ENCODE data around the gene GJB5. TPM values are rescaled to one million over a fixed set of nuclear protein-coding genes. Genes with fewer than 3 reads are reported as not detected.

The GJB5 gene
- total RNA-seq, 1 experiment from 2014 or later = not detected

DNA sequence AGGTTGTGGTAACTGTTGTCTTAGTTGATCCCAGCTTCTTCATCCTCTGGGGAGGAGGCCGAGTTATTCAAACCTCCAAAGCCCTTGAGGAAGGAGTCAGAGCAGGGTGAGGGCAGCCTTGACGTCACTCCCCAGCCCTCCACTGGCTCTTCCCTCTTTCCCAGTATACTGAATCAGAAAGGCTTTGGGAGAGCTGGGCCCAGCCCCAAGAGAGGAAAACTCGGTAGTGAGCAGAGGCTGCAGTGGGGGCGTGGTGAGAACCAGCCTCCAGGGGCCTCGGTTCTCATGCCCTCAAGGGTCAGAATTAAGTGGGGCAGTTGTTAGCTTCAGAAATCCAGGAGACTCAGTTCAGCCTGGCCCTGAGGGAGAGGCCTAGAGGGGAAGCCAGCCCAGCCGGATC, 36.1 kb downstream of the GJB5 start:
- no peaks in the 10 kb centered on the region for H3K27me3 ChIP-seq (ENCODE audit: control insufficient read depth, insufficient read depth, low read length)
- no peaks in the 10 kb centered on the region for H3K9me3 ChIP-seq (ENCODE audit: control insufficient read depth, insufficient read depth, low read depth, low read length)
- POLR2A ChIA-PET = no interaction called here
- CTCF ChIA-PET = no interaction called here
- no peak overlapping the region for H3K4me3 ChIP-seq (ENCODE audit: low read depth in 2 of 2, low read length in 2 of 2)
- H3K4me1 ChIP-seq (ENCODE audit: control insufficient read depth, insufficient read depth, low read length) = no peaks in the 10 kb centered on the region
- ATAC-seq (no peak), DNase-seq (ENCODE audit: low read depth, low spot score) (no peak)
- intact Hi-C loops (cut with micrococcal nuclease; ENCODE audit: unreplicated experiment) (no loop called here), in situ Hi-C loops (cut with HindIII; ENCODE audit: low pct_unique_long_range_greater_than_20kb, low sequenced_read_pairs) (no loop called here)
- BruUV-seq (replicated peaks) = no TSS peak
- no peaks in the 10 kb centered on the region for H3K36me3 ChIP-seq (ENCODE audit: control insufficient read depth, insufficient read depth, low read length)
- H3K27ac ChIP-seq (ENCODE audit: low read length) = no peak overlapping the region
- TF ChIP-seq, protein P1, sequence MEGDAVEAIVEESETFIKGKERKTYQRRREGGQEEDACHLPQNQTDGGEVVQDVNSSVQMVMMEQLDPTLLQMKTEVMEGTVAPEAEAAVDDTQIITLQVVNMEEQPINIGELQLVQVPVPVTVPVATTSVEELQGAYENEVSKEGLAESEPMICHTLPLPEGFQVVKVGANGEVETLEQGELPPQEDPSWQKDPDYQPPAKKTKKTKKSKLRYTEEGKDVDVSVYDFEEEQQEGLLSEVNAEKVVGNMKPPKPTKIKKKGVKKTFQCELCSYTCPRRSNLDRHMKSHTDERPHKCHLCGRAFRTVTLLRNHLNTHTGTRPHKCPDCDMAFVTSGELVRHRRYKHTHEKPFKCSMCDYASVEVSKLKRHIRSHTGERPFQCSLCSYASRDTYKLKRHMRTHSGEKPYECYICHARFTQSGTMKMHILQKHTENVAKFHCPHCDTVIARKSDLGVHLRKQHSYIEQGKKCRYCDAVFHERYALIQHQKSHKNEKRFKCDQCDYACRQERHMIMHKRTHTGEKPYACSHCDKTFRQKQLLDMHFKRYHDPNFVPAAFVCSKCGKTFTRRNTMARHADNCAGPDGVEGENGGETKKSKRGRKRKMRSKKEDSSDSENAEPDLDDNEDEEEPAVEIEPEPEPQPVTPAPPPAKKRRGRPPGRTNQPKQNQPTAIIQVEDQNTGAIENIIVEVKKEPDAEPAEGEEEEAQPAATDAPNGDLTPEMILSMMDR (IDR thresholded peaks at IDR 0.05) = no peak
- TF ChIP-seq POLR2AphosphoS5 (IDR thresholded peaks at IDR 0.05; ENCODE audit: low read depth, low read length) (no peak), TCF7L2 (IDR thresholded peaks at IDR 0.05; ENCODE audit: low read depth, low read length) (no peak), SIN3A (IDR thresholded peaks at IDR 0.05; ENCODE audit: borderline replicate concordance, insufficient read depth, low read depth, low read length) (no peak)
- TF ChIP-seq, protein P2, sequence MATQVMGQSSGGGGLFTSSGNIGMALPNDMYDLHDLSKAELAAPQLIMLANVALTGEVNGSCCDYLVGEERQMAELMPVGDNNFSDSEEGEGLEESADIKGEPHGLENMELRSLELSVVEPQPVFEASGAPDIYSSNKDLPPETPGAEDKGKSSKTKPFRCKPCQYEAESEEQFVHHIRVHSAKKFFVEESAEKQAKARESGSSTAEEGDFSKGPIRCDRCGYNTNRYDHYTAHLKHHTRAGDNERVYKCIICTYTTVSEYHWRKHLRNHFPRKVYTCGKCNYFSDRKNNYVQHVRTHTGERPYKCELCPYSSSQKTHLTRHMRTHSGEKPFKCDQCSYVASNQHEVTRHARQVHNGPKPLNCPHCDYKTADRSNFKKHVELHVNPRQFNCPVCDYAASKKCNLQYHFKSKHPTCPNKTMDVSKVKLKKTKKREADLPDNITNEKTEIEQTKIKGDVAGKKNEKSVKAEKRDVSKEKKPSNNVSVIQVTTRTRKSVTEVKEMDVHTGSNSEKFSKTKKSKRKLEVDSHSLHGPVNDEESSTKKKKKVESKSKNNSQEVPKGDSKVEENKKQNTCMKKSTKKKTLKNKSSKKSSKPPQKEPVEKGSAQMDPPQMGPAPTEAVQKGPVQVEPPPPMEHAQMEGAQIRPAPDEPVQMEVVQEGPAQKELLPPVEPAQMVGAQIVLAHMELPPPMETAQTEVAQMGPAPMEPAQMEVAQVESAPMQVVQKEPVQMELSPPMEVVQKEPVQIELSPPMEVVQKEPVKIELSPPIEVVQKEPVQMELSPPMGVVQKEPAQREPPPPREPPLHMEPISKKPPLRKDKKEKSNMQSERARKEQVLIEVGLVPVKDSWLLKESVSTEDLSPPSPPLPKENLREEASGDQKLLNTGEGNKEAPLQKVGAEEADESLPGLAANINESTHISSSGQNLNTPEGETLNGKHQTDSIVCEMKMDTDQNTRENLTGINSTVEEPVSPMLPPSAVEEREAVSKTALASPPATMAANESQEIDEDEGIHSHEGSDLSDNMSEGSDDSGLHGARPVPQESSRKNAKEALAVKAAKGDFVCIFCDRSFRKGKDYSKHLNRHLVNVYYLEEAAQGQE (IDR thresholded peaks at IDR 0.05; ENCODE audit: insufficient read depth in 1 of 2, low read depth in 2 of 2, low read length in 1 of 2) = no peak

DNA sequence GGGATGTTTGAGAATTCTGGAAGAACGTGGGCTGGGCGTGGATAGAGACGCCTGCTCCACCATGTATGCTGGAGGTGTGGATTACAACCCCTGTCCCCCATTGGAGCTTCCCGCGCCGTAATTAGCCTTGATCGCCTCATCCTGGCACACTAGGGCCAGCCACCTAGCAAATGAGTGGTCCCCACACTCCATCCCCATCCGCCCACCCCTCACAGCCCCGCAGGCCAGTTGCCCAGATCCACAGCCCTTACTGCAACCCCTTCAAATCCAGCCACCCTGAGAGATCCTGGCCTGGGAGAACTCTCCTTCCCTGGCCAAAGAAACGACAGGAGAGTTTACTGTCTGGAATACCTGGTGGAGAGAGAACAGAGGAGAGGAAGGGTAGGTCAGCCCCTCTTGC, 37.6 kb downstream of the GJB5 start:
- TF ChIP-seq POLR2AphosphoS5 (IDR thresholded peaks at IDR 0.05; ENCODE audit: low read depth, low read length) (no peak), TCF7L2 (IDR thresholded peaks at IDR 0.05; ENCODE audit: low read depth, low read length) (no peak), SIN3A (IDR thresholded peaks at IDR 0.05; ENCODE audit: borderline replicate concordance, insufficient read depth, low read depth, low read length) (no peak)
- TF ChIP-seq, protein P1 (IDR thresholded peaks at IDR 0.05) = no peak
- TF ChIP-seq, protein P2 (IDR thresholded peaks at IDR 0.05; ENCODE audit: insufficient read depth in 1 of 2, low read depth in 2 of 2, low read length in 1 of 2) = no peak
- no peak overlapping the region for H3K4me3 ChIP-seq (ENCODE audit: low read depth in 2 of 2, low read length in 2 of 2)
- ATAC-seq (no peak), DNase-seq (ENCODE audit: low read depth, low spot score) (no peak)
- no peaks in the 10 kb centered on the region for H3K9me3 ChIP-seq (ENCODE audit: control insufficient read depth, insufficient read depth, low read depth, low read length)
- no peaks in the 10 kb centered on the region for H3K27me3 ChIP-seq (ENCODE audit: control insufficient read depth, insufficient read depth, low read length)
- H3K4me1 ChIP-seq (ENCODE audit: control insufficient read depth, insufficient read depth, low read length) = no peaks in the 10 kb centered on the region
- CTCF ChIA-PET = no interaction called here
- H3K36me3 ChIP-seq (ENCODE audit: control insufficient read depth, insufficient read depth, low read length) = no peaks in the 10 kb centered on the region
- intact Hi-C loops (cut with micrococcal nuclease; ENCODE audit: unreplicated experiment) (no loop called here), in situ Hi-C loops (cut with HindIII; ENCODE audit: low pct_unique_long_range_greater_than_20kb, low sequenced_read_pairs) (no loop called here)
- POLR2A ChIA-PET = no interaction called here
- H3K27ac ChIP-seq (ENCODE audit: low read length) = no peak overlapping the region
- no TSS peak for BruUV-seq (replicated peaks)
